ENCODE data around the gene B4GALNT4. TPM values are rescaled to one million over a fixed set of nuclear protein-coding genes. Genes with fewer than 3 reads are reported as not detected.
A peak's percentile ranks its signal among the peaks of the same experiment; 100 is the strongest.
"Not testable (repeated sequence)": the region's sequence is repeated elsewhere in the genome, so short reads cannot be mapped to it uniquely, and the experiment has no call there.

B4GALNT4 gene
- total RNA-seq, 1 experiment from 2014 or later = 0.08 TPM

GRCh38 chr11:394858-395655 lies 25.8 kb downstream of the B4GALNT4 start:
- no peaks in the 10 kb centered on the region for H3K27me3 ChIP-seq
- no peak for DNase-seq
- H3K9me3 ChIP-seq (replicated peaks) = no peaks in the 10 kb centered on the region
- H3K4me3 ChIP-seq = no peak overlapping the region
- H3K27ac ChIP-seq = no peak overlapping the region
- H3K36me3 ChIP-seq = no peaks in the 10 kb centered on the region
- H3K4me1 ChIP-seq = no peaks in the 10 kb centered on the region

DNA sequence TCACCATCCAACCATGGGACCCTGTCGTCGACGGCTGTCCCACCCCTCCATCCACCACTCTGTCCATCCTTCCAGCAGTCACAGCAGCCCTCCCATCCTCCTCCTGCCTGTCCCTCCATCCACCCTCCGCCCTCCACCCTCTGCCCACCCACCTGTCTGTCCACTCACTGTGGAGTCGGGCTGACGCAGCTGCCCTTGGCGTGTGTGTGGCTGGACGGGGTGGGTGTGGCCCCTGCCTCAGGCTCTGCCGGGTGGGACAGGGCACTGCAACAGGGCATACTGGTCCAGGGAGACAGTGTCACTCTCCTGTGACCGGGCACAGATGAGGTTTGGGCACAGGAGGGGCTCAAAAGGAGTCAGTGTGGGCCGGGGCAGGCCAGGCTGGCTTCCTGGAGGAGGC lies 26.6 kb downstream of the B4GALNT4 start:
- no peak for DNase-seq
- Histone ChIP-seq H3K27ac (no peak overlapping the region), H3K4me1 (no peaks in the 10 kb centered on the region), H3K9me3 (replicated peaks) (no peaks in the 10 kb centered on the region), H3K27me3 (no peaks in the 10 kb centered on the region), H3K36me3 (no peaks in the 10 kb centered on the region), H3K4me3 (no peak overlapping the region)

DNA sequence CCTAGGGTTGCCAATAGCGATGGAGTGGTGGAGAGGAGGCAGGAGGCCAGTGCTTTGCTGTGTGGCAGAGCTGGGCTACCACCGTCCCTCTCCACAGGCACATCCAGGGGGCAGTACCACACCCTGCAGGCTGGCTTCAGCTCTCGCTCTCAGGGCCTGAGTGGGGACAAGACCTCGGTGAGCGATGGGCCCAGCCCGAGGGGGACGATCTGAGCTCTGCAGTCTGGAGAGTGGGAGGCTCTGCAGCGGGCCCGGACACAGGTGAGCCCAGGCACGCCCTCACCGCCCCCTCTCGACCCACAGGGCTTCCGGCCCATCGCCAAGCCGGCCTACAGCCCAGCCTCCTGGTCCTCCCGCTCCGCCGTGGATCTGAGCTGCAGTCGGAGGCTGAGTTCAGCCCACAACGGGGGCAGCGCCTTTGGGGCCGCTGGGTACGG lies 27.2 kb downstream of the B4GALNT4 start:
- Histone ChIP-seq H3K36me3 (no peaks in the 10 kb centered on the region), H3K9me3 (replicated peaks) (no peaks in the 10 kb centered on the region), H3K27me3 (no peaks in the 10 kb centered on the region), H3K4me3 (peak overlapping the region; percentile 39), H3K27ac (no peak overlapping the region), H3K4me1 (no peaks in the 10 kb centered on the region)
- DNase-seq = peak; percentile 33 to 39

DNA sequence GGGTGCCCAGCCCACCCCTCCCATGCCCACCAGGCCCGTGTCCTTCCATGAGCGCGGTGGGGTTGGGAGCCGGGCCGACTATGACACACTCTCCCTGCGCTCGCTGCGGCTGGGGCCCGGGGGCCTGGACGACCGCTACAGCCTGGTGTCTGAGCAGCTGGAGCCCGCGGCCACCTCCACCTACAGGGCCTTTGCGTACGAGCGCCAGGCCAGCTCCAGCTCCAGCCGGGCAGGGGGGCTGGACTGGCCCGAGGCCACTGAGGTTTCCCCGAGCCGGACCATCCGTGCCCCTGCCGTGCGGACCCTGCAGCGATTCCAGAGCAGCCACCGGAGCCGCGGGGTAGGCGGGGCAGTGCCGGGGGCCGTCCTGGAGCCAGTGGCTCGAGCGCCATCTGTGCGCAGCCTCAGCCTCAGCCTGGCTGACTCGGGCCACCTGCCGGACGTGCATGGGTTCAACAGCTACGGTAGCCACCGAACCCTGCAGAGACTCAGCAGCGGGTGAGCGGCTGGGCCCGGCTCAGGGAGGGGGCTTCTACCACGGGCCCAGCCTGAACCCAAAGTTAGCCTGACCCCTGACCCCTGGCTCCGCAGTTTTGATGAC lies 27.7 kb downstream of the B4GALNT4 start:
- no peak overlapping the region for H3K27ac ChIP-seq
- H3K4me1 ChIP-seq = no peaks in the 10 kb centered on the region
- H3K27me3 ChIP-seq = no peaks in the 10 kb centered on the region
- no peaks in the 10 kb centered on the region for H3K9me3 ChIP-seq (replicated peaks)
- DNase-seq = peak; percentile 53 to 62
- H3K4me3 ChIP-seq = peak overlapping the region; percentile 39
- no peaks in the 10 kb centered on the region for H3K36me3 ChIP-seq

GRCh38 chr11:398826-399225 lies 29.5 kb downstream of the B4GALNT4 start:
- Histone ChIP-seq H3K36me3 (no peaks in the 10 kb centered on the region), H3K4me1 (no peaks in the 10 kb centered on the region), H3K4me3 (no peak overlapping the region), H3K27ac (no peak overlapping the region), H3K27me3 (no peaks in the 10 kb centered on the region), H3K9me3 (replicated peaks) (no peaks in the 10 kb centered on the region)
- DNase-seq = no peak

DNA sequence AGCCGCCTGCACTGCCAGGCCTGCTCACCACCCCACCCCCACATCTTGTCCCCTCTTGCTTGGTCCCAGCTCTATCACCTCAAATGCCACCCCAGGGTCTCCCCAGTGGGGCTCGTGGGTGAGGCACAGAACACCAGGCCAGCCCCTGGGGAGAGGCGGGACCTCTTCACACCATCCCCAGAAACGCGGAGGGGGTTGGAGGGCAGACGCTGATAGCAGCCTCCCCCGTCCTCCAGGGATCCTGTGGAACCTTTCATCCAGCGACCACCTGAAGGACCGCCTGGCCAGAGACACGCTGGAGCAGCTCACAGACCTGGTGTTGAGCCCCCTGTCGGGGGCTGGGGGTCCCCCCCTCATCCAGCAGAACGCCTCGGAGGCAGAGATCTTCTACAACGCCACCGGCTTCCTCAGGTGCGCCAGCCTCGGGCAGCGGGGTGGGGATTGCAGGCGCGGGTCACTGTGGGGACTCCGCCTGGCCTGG lies 30.5 kb downstream of the B4GALNT4 start:
- Histone ChIP-seq H3K9me3 (replicated peaks) (no peaks in the 10 kb centered on the region), H3K4me3 (no peak overlapping the region), H3K36me3 (no peaks in the 10 kb centered on the region), H3K4me1 (no peaks in the 10 kb centered on the region), H3K27ac (no peak overlapping the region), H3K27me3 (no peaks in the 10 kb centered on the region)
- no peak for DNase-seq

DNA sequence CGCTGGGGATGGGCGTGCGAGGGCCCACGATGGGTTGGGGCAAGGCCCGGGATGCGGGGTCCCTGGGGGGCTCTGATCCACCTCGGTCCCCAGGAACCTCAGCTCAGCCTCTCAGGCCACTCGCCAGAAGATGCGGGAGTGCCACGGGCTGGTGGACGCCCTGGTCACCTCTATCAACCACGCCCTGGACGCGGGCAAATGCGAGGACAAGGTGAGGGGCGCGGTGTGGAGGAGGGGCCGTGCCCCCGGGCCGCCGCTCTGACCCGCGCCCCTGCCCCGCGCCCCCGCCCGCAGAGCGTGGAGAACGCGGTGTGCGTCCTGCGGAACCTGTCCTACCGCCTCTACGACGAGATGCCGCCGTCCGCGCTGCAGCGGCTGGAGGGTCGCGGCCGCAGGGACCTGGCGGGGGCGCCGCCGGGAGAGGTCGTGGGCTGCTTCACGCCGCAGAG lies 31.0 kb downstream of the B4GALNT4 start:
- DNase-seq = no peak
- Histone ChIP-seq H3K27ac (no peak overlapping the region), H3K4me1 (no peaks in the 10 kb centered on the region), H3K9me3 (replicated peaks) (no peaks in the 10 kb centered on the region), H3K36me3 (no peaks in the 10 kb centered on the region), H3K4me3 (no peak overlapping the region), H3K27me3 (no peaks in the 10 kb centered on the region)

DNA sequence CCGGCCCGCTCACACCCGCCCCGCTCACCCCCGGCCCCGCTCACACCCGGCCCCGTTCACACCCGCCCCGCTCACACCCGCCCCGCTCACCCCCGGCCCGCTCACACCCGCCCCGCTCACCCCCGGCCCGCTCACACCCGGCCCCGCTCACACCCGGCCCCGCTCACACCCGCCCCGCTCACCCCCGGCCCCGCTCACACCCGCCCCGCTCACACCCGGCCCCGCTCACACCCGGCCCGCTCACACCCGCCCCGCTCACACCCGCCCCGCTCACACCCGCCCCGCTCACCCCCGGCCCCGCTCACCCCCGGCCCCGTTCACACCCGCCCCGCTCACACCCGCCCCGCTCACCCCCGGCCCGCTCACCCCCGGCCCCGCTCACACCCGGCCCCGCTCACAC lies 31.9 kb downstream of the B4GALNT4 start:
- not testable (repeated sequence) for H3K4me1 ChIP-seq; H3K27me3 ChIP-seq; H3K4me3 ChIP-seq; H3K36me3 ChIP-seq; H3K27ac ChIP-seq; DNase-seq; H3K9me3 ChIP-seq (replicated peaks)

DNA sequence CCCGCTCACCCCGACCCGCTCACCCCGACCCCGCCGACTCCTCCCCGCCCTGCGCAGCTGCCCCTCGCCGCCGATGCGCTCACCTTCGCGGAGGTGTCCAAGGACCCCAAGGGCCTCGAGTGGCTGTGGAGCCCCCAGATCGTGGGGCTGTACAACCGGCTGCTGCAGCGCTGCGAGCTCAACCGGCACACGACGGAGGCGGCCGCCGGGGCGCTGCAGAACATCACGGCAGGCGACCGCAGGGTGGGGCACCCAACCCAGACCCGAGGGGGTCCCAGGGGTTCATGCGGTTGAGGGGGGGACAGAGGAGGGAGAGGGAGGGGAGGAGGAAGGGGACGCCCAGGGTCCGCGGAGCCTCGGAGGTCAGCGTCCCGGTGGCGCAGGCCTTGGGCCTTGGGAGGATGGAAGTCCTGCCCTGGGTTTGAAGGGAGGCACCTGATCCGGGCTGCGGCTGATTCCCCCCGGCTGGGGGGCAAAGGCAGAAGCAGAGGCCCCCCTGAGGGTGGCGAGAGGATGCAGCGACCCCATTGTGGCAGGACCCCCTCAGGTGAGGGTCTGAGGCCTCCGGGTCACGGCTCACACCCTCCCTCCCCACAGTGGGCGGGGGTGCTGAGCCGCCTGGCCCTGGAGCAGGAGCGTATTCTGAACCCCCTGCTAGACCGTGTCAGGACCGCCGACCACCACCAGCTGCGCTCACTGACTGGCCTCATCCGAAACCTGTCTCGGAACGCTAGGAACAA lies 33.9 kb downstream of the B4GALNT4 start:
- Histone ChIP-seq H3K36me3 (no peaks in the 10 kb centered on the region), H3K4me3 (no peak overlapping the region), H3K27me3 (no peaks in the 10 kb centered on the region), H3K27ac (no peak overlapping the region), H3K4me1 (no peaks in the 10 kb centered on the region), H3K9me3 (replicated peaks) (no peaks in the 10 kb centered on the region)
- DNase-seq = no peak

DNA sequence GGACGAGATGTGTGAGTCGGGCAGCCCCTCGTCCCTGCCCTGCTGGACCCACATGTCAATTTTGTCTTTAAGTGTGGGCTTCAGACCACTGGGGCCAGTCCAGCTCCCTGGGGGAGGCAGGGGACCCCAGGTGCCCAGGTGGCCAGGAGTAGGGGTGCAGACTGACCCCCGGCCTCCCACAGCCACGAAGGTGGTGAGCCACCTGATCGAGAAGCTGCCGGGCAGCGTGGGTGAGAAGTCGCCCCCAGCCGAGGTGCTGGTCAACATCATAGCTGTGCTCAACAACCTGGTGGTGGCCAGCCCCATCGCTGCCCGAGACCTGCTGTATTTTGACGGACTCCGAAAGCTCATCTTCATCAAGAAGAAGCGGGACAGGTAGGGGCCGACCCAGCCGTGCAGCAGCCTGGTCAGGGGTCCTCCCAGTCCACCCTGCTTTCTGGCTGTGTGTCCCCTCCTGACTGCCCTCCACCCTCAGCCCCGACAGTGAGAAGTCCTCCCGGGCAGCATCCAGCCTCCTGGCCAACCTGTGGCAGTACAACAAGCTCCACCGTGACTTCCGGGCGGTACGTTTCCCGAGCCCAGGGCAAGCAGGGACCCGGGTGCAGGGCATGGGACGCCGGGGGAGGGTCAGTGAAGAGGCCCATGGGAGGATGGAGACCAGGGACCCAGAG lies 34.6 kb downstream of the B4GALNT4 start:
- Histone ChIP-seq H3K4me1 (no peaks in the 10 kb centered on the region), H3K27me3 (no peaks in the 10 kb centered on the region), H3K4me3 (no peak overlapping the region), H3K9me3 (replicated peaks) (no peaks in the 10 kb centered on the region), H3K27ac (no peak overlapping the region), H3K36me3 (no peaks in the 10 kb centered on the region)
- DNase-seq = no peak

- no peak overlapping the region for H3K27ac ChIP-seq
- H3K9me3 ChIP-seq (replicated peaks) = no peaks in the 10 kb centered on the region
- no peak overlapping the region for H3K4me3 ChIP-seq
- no peak for DNase-seq
- H3K4me1 ChIP-seq = no peaks in the 10 kb centered on the region
- H3K27me3 ChIP-seq = no peaks in the 10 kb centered on the region
- H3K36me3 ChIP-seq = no peaks in the 10 kb centered on the region
These were observed 35.4 kb downstream of the B4GALNT4 start for GRCh38 chr11:404551-405264.

- H3K27ac ChIP-seq = no peak overlapping the region
- H3K36me3 ChIP-seq = no peaks in the 10 kb centered on the region
- no peaks in the 10 kb centered on the region for H3K4me1 ChIP-seq
- H3K4me3 ChIP-seq = no peak overlapping the region
- H3K27me3 ChIP-seq = no peaks in the 10 kb centered on the region
- DNase-seq = no peak
- H3K9me3 ChIP-seq (replicated peaks) = no peaks in the 10 kb centered on the region
These were observed 36.1 kb downstream of the B4GALNT4 start for GRCh38 chr11:405323-405953.

DNA sequence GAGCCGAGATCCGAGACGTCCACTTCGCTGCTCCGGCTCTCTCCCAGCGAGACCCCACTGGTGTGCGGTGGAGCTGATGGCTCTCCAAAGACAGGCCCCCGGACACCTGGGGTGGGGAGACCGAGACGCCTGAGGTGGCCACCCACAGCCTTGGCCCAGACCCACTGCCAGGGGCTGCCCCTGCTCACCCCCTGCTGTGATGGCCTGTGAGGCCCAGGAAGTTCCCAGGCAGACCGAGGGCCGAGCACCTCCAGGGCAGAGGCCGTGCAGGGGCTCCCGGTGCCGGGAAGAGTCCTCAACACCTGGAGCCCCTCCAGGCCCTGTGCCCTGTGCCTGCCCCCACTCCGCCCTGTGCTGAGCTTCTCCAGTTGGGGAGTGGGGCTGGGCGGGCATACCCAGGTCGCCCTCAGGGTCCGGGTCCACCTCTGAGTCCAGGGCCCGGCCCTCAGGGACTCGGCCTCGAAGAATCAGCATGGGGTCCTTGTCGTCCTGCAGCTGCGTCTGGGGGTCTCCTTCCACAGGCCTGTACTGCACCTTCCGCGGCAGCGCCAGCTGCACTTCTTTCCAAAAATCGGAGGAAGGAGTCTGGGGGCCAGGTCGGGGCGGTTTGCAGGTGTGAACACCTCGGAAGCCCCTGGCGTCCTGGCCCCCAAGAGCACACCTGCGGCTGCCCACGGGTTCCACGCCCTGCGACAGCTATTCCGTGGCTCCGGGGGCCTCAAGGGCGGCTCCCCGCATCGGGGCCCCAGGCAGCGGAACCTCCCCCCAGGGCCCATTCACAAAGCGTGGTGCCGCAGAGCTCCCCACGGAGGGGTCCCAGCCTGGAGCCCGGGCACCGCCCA lies 36.9 kb downstream of the B4GALNT4 start:
- H3K36me3 ChIP-seq = no peaks in the 10 kb centered on the region
- H3K27ac ChIP-seq = no peak overlapping the region
- no peaks in the 10 kb centered on the region for H3K4me1 ChIP-seq
- DNase-seq = no peak
- H3K4me3 ChIP-seq = no peak overlapping the region
- no peaks in the 10 kb centered on the region for H3K27me3 ChIP-seq
- H3K9me3 ChIP-seq (replicated peaks) = no peaks in the 10 kb centered on the region

Measured in SJCRH30 (cell line).